ENCODE data around the gene NDUFAF2.

DNA sequence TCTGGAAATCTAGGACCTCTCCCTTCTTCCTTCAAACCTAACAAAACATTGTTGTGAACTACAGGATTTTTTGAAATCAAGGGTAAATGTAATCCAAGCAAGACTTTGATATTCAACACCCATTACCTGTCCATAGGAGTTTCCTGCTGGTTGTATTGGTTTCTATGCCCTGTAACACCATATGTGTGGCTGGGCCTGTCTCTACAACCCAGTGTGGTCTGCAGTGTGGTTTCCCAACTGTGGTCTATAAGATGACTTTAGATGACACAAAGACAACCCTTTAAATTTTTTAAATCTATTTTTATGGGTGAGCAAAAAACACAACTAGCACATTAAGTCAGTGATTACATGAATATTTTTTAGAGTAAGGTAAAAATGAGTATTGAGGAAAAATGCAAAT is 124.1 kb downstream of the NDUFAF2 start:
- TF ChIP-seq POLR2AphosphoS5 (IDR thresholded peaks at IDR 0.05), result no peak
- TF ChIP-seq, protein P1, sequence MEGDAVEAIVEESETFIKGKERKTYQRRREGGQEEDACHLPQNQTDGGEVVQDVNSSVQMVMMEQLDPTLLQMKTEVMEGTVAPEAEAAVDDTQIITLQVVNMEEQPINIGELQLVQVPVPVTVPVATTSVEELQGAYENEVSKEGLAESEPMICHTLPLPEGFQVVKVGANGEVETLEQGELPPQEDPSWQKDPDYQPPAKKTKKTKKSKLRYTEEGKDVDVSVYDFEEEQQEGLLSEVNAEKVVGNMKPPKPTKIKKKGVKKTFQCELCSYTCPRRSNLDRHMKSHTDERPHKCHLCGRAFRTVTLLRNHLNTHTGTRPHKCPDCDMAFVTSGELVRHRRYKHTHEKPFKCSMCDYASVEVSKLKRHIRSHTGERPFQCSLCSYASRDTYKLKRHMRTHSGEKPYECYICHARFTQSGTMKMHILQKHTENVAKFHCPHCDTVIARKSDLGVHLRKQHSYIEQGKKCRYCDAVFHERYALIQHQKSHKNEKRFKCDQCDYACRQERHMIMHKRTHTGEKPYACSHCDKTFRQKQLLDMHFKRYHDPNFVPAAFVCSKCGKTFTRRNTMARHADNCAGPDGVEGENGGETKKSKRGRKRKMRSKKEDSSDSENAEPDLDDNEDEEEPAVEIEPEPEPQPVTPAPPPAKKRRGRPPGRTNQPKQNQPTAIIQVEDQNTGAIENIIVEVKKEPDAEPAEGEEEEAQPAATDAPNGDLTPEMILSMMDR (IDR thresholded peaks at IDR 0.05), result no peak
- TF ChIP-seq EP300 (IDR thresholded peaks at IDR 0.05), result no peak

All from gastroesophageal sphincter (tissue), 3 donors.